Body of pancreas (tissue), 4 donors: Measurements from ENCODE around the gene COQ5. TPM values are rescaled to one million over a fixed set of nuclear protein-coding genes. Genes with fewer than 3 reads are reported as not detected.

ENCODE experiments used
- ATAC-seq: fragments of 150-250 bp; one replicate; pipeline ENCODE4 v1.9.1; 2016
- DNase-seq, 4 donors: peaks; one replicate each; pipeline ENCODE4 v3.0.0-alpha.2; 2019
- H3K27ac ChIP-seq, 4 donors: fragments of 200-600 bp; sonication (generic); 1 replicate in 3 of 4; 2 replicates in 1 of 4; pipeline versions ENCODE4 v1.5.1 to v1.6.1; 2016 to 2019; ENCODE audit warnings: mild to moderate bottlenecking in 1 of 4, mixed read lengths in 1 of 4, moderate library complexity in 1 of 4
- H3K27me3 ChIP-seq, 2 donors: fragments of 200-600 bp; sonication (generic); one replicate each; pipeline ENCODE4 v1.6.0; 2016; ENCODE audit warnings: mild to moderate bottlenecking in 1 of 2
- H3K36me3 ChIP-seq, 2 donors: fragments of 200-600 bp; sonication (generic); replicated peaks in 1 of 2; 2 replicates each; pipeline ENCODE4 v1.5.1; 2016; ENCODE audit warnings: low read depth in 2 of 2; ENCODE audit not compliant: insufficient read depth in 1 of 2
- H3K4me1 ChIP-seq: fragments of 200-600 bp; sonication (generic); one replicate; pipeline ENCODE4 v1.6.0; 2016
- H3K4me3 ChIP-seq, 2 donors: fragments of 200-600 bp; sonication (generic); 1 replicate in 1 of 2; 2 replicates in 1 of 2; pipeline ENCODE4 v1.5.1; 2016 to 2019
- H3K9me3 ChIP-seq, 3 donors: fragments of 200-600 bp; sonication (generic); 1 replicate in 2 of 3; 2 replicates in 1 of 3; pipeline ENCODE4 v1.5.1; 2016
- POLR2A ChIP-seq, 3 donors: fragments of 450-650 bp; IDR thresholded peaks; one replicate each; pipeline ENCODE4 v1.6.1; 2016; ENCODE audit warnings: antibody characterized with exemption in 3 of 3, mild to moderate bottlenecking in 2 of 3
- WGBS, 2 donors: methylation state at CpG; one replicate each; pipeline ENCODE4 v1.1.5; 2017; 5-methylcytosine and 5-hydroxymethylcytosine counted together
- intact Hi-C: fragments of 100-400 bp; cut with DNase I; formaldehyde crosslinking; loops from one replicate; pipeline ENCODE4 v1.15.1; 2023
- total RNA-seq, 2 donors: library from RNA; depleted of rRNA; stranded (reverse); fragments of >200 nt; gene quantifications; one replicate each; pipeline ENCODE4 v1.1.0, GENCODE V29; 2016
- TF ChIP-seq, protein P1 (sequence below), 7 experiments: fragments of 450-650 bp in 4 of 7; fragments of 200-600 bp in 3 of 7; sonication (generic) in 3 of 7; IDR thresholded peaks; one replicate each; pipeline ENCODE4 v1.5.1; 2016 to 2019; ENCODE audit warnings: antibody characterized with exemption in 7 of 7

Gene COQ5
- total RNA-seq, 2 donors from 2014 or later, result 9.6 to 24.1 TPM

DNA sequence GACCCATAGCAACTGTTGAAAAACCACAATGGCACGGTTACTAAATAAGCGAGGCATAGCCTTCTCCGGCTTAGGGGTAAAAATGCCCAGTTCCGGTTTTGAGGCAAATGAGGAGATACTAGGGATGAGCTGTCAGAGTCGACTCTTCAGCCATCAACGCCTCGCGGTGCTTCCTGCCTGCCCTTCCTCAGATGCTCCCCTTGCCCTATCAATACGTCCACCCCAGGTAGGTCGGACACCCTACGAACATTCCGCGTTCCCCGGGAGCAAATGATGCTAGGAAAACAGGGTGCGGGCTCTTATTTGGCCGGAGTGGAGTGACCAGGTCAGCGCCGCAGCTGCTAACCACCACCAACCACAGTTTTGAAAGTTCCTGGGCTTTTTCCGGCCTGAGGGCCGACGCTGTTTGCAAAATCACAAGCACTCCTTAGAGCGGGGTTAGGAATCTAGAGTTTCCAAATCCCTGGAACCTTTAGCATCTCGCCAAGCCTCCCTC lies 60.6 kb downstream of the COQ5 start:
- peak overlapping the region; percentile 90 to 93 for H3K4me3 ChIP-seq
- no peaks in the 10 kb centered on the region for H3K27me3 ChIP-seq
- DNase-seq (peak; percentile 35 to 57 (median 47)), ATAC-seq (peak; percentile 2)
- TF ChIP-seq POLR2A (IDR thresholded peaks at IDR 0.05), result no peak
- TF ChIP-seq, protein P1, sequence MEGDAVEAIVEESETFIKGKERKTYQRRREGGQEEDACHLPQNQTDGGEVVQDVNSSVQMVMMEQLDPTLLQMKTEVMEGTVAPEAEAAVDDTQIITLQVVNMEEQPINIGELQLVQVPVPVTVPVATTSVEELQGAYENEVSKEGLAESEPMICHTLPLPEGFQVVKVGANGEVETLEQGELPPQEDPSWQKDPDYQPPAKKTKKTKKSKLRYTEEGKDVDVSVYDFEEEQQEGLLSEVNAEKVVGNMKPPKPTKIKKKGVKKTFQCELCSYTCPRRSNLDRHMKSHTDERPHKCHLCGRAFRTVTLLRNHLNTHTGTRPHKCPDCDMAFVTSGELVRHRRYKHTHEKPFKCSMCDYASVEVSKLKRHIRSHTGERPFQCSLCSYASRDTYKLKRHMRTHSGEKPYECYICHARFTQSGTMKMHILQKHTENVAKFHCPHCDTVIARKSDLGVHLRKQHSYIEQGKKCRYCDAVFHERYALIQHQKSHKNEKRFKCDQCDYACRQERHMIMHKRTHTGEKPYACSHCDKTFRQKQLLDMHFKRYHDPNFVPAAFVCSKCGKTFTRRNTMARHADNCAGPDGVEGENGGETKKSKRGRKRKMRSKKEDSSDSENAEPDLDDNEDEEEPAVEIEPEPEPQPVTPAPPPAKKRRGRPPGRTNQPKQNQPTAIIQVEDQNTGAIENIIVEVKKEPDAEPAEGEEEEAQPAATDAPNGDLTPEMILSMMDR (IDR thresholded peaks at IDR 0.05), result no peak
- H3K27ac ChIP-seq, result peak overlapping the region; percentile 81 to 95 (median 88)
- peaks cover 9 to 14% of the 10 kb centered on the region in 2 donors for H3K36me3 ChIP-seq
- intact Hi-C loops, result no loop called here
- 1 to 2% methylated on average over 23 of the region's 23 CpGs for WGBS, 2 donors
- no peaks in the 10 kb centered on the region for H3K9me3 ChIP-seq
- H3K4me1 ChIP-seq, result peaks cover 37% of the 10 kb centered on the region

DNA sequence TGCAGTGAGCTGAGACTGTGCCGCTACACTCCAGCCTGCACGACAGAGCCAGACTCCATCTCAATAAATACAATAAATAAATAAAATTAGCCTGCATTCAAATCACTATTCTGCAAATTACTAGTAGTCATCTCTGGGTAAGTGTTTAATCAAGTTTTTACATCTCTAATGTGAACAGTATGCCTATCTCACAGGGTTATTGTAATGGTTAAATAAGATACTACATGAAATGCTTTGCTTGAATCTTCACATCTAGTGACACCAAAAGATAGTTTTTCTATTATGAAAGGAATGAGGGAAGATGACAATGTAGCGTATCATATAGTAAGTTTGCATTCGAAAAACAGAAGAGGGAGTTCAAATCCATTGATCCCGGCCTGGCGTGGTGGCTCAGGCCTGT lies 61.5 kb downstream of the COQ5 start:
- Histone ChIP-seq H3K4me1 (peaks cover 37% of the 10 kb centered on the region), H3K27ac (peak overlapping the region in 3 of 4 donors; percentile 19 to 55 (median 46)), H3K36me3 (peaks cover 9 to 19% of the 10 kb centered on the region in 2 donors), H3K4me3 (no peak overlapping the region), H3K27me3 (no peaks in the 10 kb centered on the region), H3K9me3 (no peaks in the 10 kb centered on the region)
- intact Hi-C loops, result no loop called here
- DNase-seq (no peak), ATAC-seq (no peak)
- 82 to 83% methylated on average over 6 of the region's 6 CpGs for WGBS, 2 donors
- no peak for TF ChIP-seq POLR2A (IDR thresholded peaks at IDR 0.05)
- TF ChIP-seq, protein P1 (IDR thresholded peaks at IDR 0.05), result no peak

DNA sequence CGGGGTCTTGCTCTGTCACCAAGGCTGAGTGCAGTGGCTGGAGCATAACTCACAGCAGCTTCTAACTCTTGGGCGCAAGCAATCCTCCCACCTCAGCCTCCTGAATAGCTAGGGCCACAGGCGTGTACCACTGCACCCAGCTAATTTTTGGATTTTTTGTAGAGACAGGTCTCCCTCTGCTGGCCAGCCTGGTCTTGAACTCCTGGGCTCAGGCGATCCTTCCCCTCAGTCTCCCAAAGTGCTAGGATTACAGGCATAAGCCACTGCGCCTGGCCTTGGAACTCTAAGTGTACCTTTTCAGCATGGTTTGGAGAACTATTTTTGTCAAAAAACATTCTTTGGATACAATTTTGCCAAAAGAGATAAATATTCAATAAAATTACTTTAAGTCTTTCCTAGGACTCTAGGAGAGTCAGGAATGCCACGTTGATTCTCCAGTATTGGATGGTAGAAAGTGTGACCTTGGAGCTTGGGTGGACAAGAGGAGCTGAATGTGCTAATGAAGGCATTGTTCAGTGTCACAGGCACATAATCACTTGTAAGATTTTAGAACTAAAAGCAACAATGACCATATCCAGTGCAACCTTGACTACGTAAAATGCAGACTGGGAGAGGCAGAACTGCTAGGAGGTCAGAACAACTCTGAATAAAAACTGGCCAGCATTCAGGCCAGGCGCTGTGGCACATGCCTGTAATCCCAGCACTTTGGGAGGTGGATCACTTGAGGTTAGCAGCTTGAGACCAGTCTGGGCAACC lies 62.2 kb downstream of the COQ5 start:
- intact Hi-C loops, result no loop called here
- Histone ChIP-seq H3K4me1 (peaks cover 37% of the 10 kb centered on the region), H3K36me3 (peaks cover 9 to 22% of the 10 kb centered on the region in 2 donors), H3K27me3 (no peaks in the 10 kb centered on the region), H3K27ac (peak overlapping the region in 3 of 4 donors; percentile 19 to 55 (median 46)), H3K4me3 (no peak overlapping the region), H3K9me3 (no peaks in the 10 kb centered on the region)
- ATAC-seq, result peak; percentile 41
- WGBS, 2 donors, result 24 to 26% methylated on average over 8 of the region's 8 CpGs
- DNase-seq, result peak; percentile 64 to 76 (median 72)
- TF ChIP-seq, protein P1 (IDR thresholded peaks at IDR 0.05), result peak; percentile 33 to 75 (median 68)
- TF ChIP-seq POLR2A (IDR thresholded peaks at IDR 0.05), result no peak

DNA sequence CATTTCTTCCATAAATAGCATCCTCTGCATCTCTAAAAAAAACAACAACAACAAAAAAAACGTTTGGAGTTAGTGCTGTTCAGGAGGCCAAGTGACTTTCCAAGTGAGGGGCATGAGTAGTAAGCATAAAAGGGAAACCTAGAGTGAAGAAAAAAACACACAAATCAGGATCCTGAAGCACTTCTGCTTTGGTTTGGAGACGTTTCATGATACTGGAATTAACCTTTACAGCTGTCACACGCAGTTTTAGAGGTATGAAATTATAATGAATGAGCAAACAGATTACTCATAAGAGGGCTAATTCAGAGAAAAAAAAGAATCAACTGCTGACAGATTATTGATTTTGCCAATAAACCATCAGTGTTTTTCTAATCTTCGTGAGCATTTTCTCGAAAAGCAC lies 63.2 kb downstream of the COQ5 start:
- peaks cover 13 to 24% of the 10 kb centered on the region in 2 donors for H3K36me3 ChIP-seq
- ATAC-seq (no peak), DNase-seq (no peak)
- no peaks in the 10 kb centered on the region for H3K27me3 ChIP-seq
- H3K4me1 ChIP-seq, result peaks cover 37% of the 10 kb centered on the region
- WGBS, 2 donors, result 9 to 11% methylated on average over 5 of the region's 5 CpGs
- peak overlapping the region in 1 of 4 donors; percentile 55 for H3K27ac ChIP-seq
- H3K9me3 ChIP-seq, result no peaks in the 10 kb centered on the region
- TF ChIP-seq, protein P1 (IDR thresholded peaks at IDR 0.05), result no peak
- no peak for TF ChIP-seq POLR2A (IDR thresholded peaks at IDR 0.05)
- intact Hi-C loops, result no loop called here
- no peak overlapping the region for H3K4me3 ChIP-seq
